Stimulated activated CD8-positive, alpha-beta memory T cell treated with anti-CD3 and anti-CD28 coated beads, Interleukin-7, amount 100 ng/mL, for 48 hours (primary cell): ENCODE measurements around the gene EVA1C.
"Not testable (repeated sequence)": the region's sequence is repeated elsewhere in the genome, so short reads cannot be mapped to it uniquely, and the experiment has no call there.

ENCODE experiments used
- DNase-seq, 2 donors: peaks; one replicate each; pipeline ENCODE4 v3.0.0-alpha.2; 2020; ENCODE audit warnings: low read depth in 1 of 2; ENCODE audit errors: extremely low read depth in 1 of 2

The EVA1C gene

GRCh38 chr21:32459972-32460371 is 47.5 kb downstream of the EVA1C start:
- no peak for DNase-seq

DNA sequence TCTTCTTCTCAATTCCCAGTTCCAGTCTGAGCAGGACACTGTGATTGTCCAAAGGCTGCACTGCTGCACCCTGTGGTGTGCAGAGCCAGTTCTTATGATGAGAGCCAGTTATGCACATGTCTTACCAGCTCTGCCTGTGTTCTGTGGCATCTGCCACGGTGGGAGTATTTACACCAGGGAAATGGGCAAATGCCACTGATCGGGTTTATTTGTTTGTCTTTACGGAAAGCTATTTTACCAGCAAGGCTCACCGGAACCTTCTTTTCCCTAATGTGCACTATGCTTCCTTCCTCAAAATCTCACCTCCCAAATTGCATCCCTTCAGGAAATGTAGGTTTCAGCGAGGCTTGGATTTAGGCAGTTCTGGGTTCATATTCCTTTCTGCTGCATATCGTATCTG is 49.0 kb downstream of the EVA1C start:
- DNase-seq = no peak

DNA sequence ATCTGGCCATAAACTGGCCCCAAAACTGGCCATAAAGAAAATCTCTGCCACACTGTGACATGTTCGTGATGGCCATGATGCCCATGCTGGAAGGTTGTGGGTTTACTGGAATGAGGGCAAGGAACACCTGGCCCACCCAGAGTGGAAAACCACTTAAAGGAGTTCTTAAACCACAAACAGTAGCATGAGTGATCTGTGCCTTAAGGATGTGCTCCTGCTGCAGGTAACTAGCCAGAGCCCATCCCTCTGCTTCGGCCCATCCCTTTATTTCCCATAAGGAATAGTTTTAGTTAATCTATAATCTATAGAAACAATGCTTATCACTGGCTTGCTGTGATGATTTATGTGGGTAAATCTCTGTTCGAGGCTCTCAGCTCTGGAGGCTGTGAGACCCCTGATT is 50.1 kb downstream of the EVA1C start:
- not testable (repeated sequence) for DNase-seq

DNA sequence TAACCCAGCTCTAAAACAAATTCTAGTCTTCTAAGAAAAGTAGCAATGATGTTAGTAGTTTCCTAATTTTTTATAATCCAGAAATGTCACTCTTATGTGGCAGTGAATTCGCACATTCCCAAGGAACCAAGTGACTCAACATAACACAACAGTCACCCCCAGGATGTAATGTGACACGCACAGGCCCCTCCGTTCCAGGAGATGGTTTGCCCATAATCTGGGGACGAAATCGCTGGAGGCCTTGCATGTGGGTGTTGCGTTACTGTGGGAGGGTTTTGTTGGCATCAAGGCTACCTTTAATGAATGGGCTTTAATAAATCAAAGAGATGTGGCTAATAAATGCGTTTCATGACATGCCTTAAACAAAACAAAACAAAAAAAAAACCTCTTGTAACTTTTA is 50.9 kb downstream of the EVA1C start:
- no peak for DNase-seq

DNA sequence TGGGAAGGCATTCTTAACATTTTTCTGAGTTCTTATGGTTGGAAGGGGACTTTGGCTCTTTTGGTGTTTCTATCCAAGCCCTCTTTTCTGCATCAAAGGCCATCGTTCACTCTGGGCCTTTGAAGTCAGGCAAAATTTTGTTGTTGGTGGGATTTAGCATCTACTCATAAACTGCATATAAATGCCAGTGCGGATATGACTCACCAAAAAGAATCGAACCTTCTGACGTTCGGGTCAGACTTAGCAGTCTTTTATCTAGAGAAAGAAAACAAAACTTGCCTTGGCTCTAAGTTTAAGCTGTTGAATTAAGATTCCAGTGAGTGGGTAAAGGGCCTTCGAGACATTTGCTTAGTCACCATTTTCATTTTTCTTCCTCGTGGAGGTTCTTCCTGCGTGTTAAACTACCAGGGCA is 51.4 kb downstream of the EVA1C start:
- no peak for DNase-seq

DNA sequence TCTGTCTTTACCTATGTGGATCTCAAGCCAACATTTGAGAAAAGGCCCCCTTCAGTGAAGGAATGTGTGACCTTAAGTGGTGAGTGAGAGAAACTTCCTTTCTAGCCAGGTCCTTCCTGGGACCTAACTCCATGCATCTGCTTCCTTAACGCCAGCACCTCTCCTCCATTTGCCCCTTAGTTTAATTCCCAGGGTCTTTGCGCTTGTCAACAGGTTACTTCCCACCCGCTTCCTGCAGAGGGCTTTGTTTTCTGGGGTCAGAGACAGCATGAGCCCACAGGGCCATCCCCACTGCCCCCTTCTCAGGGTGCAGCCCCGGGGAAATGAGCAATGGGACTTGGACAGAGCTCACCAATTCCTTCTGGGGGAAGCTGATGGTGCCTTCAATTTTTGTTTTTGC is 54.8 kb downstream of the EVA1C start:
- DNase-seq = no peak

DNA sequence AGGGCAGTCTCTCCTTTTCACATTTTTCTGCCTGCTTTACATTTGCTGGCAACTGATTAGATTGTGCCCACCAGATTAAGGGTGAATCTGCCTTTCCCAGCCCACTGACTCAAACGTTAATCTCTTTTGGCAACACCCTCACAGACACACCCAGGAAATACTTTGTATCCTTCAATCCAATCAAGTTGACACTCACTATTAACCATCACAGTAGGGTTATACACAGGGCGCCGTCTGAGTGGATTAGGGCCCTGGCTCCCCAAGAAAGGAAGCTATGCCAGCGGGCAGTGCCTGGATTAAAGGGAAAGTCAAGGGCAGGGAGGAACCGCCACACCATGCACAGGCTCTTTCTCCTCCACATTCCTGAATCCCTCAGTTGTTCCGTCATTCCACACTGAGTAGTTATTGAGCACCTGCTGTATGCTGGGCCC is 56.2 kb downstream of the EVA1C start:
- DNase-seq = no peak

DNA sequence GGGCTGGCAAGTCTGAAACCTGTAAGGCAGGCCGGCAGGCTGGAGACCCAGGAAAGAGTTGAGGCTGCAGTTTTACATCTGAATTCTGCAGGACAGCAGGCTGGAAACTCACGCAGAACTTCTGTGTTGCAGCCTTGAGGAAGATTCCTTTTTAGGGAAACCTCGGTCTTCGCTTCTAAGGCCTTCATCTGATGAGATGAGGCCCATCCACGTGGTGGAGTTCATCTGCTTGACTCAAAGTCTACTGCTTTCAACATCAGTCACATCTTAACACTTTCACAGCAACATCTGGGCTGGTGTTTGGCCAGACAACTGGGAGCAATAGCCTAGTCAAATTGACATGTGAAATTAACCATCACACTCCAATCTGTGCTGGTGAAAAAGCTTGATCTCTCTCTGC is 57.1 kb downstream of the EVA1C start:
- DNase-seq = no peak

GRCh38 chr21:32470206-32470605 is 57.7 kb downstream of the EVA1C start:
- DNase-seq = no peak

DNA sequence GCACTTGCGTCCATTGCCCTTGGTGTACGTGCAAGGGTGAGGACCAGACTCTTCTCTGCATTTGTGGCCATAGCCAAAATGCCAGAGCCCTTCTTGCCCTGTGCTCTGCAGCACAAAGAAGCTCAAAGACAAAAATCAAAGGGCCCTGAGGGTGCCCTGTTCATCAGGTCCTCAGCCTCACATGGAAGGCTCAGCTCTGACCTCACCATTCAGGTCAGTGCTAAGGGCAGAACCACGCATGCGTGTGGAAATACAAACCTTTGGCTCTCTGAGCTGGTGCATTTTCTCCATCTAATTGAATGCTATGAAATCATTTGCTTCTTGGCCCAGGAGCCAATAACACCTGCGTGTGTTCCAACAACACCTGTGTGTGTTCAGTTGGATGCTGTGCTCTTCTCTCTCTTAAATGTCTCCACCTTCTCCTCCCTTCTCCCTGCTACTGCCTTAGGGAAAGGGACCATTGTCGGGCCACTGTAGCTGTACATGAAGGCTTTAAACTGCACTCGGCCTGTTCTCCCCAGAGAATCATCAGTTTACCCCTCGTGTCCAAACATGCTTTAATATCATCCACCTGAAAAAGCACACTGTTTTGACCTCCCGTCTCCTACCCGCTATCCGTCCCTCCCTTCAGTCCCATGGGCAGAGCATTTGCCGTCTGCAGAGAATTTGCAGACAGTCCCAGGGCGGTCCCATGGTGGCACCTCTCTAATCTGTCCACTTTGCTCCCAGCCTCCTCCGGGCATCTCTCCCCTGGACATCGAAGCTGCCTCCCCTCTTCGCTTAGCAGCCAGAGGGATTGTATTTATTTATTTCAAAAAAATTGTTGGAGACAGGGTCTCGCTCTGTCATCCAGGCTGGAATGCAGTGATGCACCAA is 60.6 kb downstream of the EVA1C start:
- no peak for DNase-seq

- DNase-seq = no peak
Observed at GRCh38 chr21:32474179-32475059, 61.9 kb downstream of the EVA1C start.

DNA sequence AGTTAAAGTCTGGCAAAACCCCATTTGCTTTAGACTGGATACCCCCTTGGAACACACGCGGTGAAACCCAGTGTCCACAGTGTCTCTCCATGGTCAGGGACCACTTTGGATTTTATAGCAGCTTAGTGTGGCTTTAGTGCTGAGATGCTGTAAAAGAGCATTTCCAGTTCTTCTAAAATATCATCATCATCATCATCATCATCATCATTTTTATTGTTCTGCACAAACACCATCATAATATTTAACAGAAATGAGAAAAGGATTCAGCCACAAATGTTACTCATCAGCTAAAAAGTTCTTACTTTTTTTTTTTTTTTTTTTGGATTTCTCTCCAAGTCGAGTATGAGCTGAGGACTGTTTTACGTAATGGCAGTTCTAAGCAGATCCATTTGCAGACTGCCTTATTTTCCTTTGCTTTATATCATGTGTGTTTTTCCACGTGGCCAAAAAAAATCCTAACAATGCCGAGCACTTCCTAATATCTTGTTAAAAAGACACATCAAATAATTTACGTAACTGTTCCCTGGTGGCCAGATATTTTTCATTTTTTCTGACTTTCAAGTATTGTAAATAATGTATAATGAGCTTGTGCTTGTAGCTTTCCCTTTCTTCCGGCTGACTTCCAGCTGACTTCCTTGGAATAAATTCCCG is 62.8 kb downstream of the EVA1C start:
- DNase-seq = no peak

DNA sequence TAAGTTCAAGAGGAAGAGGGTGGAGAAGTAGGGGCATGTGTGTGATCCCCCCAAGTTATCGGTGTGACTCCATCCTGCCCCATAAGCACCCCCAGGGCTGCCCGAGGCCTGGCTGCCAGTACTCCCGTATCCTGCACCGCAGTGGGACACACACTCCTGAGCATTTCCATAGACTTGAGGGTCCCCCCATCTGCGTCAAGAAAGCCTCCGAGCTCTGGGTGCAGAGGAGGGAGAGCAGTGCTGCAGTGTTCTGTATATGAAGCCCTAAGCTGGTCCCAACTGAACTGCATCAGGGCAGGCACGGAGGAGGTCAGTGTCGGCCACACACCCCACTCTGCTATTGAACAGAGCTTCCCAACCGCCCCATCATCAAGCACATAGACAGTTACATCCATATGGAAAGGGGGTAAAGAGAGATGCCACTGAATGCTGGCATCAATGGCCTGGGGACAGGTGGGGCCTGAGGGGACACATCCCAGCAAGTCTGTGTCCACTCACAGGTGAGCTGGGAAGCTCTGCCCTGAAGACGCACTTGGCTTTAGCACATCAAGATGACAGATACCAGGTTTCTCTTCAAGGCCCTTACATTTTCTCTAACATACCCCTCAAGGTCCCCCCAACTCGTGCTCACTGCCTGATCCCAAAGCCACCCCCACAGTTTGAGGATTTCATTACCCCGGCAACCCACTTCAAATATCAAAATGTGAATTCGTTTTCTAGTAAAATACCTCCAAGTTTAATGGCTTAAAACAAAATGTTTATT is 64.3 kb downstream of the EVA1C start:
- no peak for DNase-seq

GRCh38 chr21:32477424-32477745 is 64.9 kb downstream of the EVA1C start:
- no peak for DNase-seq

DNA sequence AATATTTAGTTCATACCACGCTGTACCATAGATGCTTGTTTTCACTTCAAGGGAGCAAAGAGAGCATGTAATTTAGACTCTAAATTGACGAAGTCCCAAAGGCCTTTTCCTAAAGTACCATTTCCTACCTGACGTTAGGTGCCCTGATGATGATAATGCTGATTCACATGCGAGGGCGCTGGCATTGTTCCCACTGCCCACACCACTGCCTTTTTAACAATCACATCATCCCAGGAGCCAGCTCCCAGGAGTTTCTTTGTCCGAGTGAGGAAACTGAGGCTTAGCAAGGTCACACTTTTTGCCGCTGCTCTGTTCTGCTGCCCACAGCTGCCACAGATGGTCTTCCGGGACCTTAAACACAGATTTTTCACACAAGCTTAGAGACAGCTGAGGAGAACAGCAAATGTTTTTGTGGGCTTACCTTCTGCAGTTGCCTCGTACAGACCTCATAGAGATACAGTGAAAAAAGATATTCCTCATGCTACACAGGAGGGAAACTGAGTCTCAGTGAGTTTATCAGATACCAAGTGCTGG is 69.4 kb downstream of the EVA1C start:
- no peak for DNase-seq

DNA sequence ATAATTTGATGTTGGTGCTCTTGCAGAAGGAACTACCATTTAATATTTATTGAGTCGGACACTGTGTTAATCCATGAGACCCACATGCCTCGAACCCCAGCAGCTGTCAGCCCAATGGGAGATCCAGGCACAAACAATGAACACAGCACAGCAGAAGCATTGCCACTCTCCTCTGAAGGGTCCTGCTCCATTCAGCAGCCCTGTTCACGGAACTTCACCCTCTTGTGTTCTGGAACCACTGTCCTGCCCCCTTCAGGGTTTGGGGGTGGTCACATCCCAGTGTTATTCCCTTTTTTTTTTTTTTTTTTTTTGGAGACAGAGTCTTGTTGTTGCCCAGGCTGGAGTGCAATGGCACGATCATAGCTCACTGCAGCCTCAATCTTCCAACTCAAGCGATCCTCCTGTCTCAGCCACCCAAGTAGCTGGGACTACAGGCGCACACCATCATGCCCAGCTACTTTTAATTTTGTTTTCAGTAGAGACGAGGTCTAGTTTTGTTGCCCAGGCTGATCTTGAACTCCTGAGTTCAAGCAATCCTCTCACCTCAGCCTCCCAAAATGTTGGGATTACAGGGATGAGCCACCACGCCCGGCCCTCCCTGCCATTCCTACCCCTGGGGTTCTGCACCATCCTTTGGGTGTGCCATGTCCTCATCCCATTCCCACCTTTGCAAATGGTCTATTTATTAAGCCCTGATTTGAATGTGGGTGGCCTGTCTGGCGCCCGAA is 70.2 kb downstream of the EVA1C start:
- no peak for DNase-seq

- no peak for DNase-seq
Observed at GRCh38 chr21:32483293-32483595, 70.7 kb downstream of the EVA1C start.

DNA sequence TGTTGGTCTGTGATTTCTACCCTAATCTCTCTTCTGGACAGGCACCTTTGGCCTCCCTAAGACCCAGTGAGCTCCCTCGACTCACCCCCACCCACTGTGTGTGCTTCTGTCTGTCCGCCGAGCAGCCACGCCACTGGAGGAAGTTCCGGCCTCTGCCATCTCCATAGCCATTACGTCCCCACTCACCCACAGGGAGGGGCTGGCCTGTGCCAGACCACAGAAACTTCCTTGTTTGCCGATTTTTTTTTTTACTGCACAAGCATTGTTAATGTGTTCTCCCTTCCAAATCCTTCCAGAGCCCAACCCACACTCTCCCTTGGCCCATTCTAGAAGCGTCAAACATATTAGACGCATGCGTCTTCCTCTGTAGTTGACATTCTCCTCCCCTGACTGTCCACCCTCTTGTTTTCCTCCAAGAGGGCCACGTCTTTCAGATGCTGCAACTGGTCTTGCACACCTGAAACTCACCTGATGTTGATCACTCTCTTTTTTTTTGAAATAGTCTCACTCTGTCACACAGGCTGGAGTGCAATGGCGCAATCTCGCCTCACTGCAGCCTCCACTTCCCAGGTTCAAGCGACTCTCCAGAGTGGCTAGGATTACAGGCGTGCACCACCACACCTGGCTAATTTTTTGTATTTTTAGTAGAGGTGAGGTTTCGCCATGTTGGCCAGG is 72.3 kb downstream of the EVA1C start:
- DNase-seq = no peak

- DNase-seq = no peak
Observed at GRCh38 chr21:32492376-32492775, 79.9 kb downstream of the EVA1C start.
